ENCODE results near the gene KIF16B. TPM values are rescaled to one million over a fixed set of nuclear protein-coding genes. Genes with fewer than 3 reads are reported as not detected.

The KIF16B gene
- total RNA-seq, 1 donor from 2014 or later = 21.6 TPM

GRCh38 chr20:16434062-16434664 lies 139.1 kb downstream of the KIF16B start:
- DNase-seq (ENCODE audit: low spot score) = peak; percentile 17

- no peak for DNase-seq (ENCODE audit: low spot score)
Measured at GRCh38 chr20:16433293-16433580, 140.0 kb downstream of the KIF16B start.

- no peak for DNase-seq (ENCODE audit: low spot score)
Measured at GRCh38 chr20:16432466-16433292, 140.6 kb downstream of the KIF16B start.

- no peak for DNase-seq (ENCODE audit: low spot score)
Measured at GRCh38 chr20:16428112-16428511, 145.1 kb downstream of the KIF16B start.

DNA sequence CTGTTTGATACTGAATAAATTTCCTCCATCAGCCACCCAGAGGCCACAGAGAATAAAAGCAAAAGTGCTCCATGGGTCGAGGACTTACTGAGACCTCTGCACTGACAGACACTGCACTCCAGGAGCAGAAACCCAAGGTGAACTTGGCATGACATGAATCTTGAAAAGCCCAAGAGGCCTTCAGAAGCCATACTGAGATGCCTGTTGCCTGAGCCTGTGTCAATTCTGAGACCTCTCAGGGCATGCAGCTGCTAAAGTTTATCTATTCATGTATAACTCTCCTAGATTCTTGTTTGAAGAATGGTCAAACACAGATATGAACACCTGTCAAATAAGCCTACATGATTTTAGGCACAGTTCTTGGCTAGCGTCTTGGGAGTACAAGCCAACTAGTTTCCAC lies 145.7 kb downstream of the KIF16B start:
- no peak for DNase-seq (ENCODE audit: low spot score)

GRCh38 chr20:16424780-16425179 lies 148.5 kb downstream of the KIF16B start:
- no peak for DNase-seq (ENCODE audit: low spot score)

GRCh38 chr20:16423311-16424212 lies 149.7 kb downstream of the KIF16B start:
- DNase-seq (ENCODE audit: low spot score) = no peak

- DNase-seq (ENCODE audit: low spot score) = no peak
Measured at GRCh38 chr20:16419138-16419715, 154.0 kb downstream of the KIF16B start.

GRCh38 chr20:16418616-16419015 lies 154.6 kb downstream of the KIF16B start:
- DNase-seq (ENCODE audit: low spot score) = no peak

- no peak for DNase-seq (ENCODE audit: low spot score)
Measured at GRCh38 chr20:16417001-16417400, 156.2 kb downstream of the KIF16B start.

- no peak for DNase-seq (ENCODE audit: low spot score)
Measured at GRCh38 chr20:16415071-16416053, 157.9 kb downstream of the KIF16B start.

GRCh38 chr20:16412906-16413305 lies 160.3 kb downstream of the KIF16B start:
- DNase-seq (ENCODE audit: low spot score) = no peak

GRCh38 chr20:16411361-16411760 lies 161.9 kb downstream of the KIF16B start:
- DNase-seq (ENCODE audit: low spot score) = no peak

GRCh38 chr20:16410626-16411025 lies 162.6 kb downstream of the KIF16B start:
- no peak for DNase-seq (ENCODE audit: low spot score)

- no peak for DNase-seq (ENCODE audit: low spot score)
Measured at GRCh38 chr20:16408981-16409380, 164.3 kb downstream of the KIF16B start.

DNA sequence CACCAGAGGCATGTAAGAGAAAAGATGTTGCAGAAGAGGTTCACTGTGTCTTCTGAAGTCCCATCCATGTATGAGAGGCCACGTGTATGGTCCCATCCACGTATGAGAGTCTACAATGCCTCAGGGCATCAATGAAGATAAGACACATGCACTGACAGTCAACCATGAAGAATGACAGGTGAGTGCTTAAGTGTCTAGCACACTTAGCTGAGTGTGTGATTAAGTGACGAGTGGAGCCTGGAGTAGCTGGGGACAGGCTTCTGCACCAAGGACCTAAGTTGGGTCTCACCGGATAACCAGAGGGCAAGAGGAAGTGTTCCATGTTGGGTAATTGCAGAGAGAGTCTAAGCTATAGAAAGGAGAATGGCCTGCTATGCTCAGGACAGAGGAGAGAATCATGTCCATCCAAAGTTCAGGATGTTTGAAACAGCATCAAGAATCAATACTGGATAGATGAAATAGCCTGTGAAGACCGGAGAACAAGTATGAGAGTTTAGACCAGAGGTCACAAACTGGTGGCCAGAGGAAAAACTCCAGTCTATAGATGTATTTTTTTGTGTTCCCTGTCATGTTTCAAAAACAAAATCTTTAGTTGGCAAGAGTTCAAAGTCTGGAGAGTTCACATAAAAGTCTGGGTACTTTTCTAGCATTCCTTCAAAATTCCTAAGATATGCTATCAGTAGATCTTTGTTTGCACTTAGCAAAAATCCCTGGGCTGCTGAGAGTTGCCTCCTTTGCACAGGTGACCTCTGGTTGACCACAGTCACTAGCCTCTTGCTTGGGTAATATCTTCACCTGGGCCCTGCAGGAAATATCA lies 165.8 kb downstream of the KIF16B start:
- no peak for DNase-seq (ENCODE audit: low spot score)

DNA sequence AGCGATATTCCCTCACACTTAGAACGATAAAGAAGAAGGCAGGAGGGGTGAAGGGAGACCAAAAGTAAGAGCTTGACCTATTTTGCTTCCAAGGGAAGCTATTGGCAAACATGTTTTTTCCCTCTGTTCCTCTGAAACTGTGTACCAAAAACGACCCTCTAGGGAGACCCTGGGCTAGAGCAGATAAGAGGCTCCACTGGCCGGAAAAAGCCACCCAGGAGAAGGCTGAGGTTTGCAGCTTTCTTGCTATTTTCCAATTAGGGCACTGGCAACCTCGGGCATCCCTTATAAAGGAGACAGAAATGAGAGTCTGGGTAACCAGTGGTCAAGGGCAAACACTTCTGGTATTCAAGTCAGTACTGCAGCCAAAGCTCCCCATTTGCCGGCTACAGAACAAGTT lies 168.0 kb downstream of the KIF16B start:
- DNase-seq (ENCODE audit: low spot score) = no peak

- no peak for DNase-seq (ENCODE audit: low spot score)
Measured at GRCh38 chr20:16404640-16405039, 168.6 kb downstream of the KIF16B start.

GRCh38 chr20:16404171-16404570 lies 169.1 kb downstream of the KIF16B start:
- DNase-seq (ENCODE audit: low spot score) = no peak

DNA sequence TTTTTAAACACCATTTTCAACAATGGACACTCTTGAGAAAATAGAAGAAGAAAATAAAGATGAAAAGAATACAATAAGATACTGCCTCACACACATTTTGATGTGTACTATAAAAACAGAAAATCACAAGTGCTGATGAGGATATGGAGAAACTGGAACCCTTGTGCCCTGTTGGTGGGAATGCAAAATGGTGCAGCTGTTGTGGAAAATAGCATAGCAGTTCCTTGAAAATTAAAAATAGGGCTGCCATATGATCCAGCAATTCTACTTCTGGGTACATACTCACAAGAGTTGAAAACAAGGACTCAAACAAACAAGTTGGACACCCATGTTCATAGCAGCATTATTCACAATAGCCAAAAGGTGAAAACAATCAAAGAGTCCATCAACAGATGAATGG lies 173.0 kb downstream of the KIF16B start:
- DNase-seq (ENCODE audit: low spot score) = no peak
